GM12878 (cell line): ENCODE results near the gene CCNI. TPM values are rescaled to one million over a fixed set of nuclear protein-coding genes. Genes with fewer than 3 reads are reported as not detected.

Experiments used
- ATAC-seq: fragments of 200-7000 bp; cut with Tn5 transposase; 3 replicates; pipeline ENCODE4 v1.9.1; 2020; ENCODE audit warnings: mild to moderate bottlenecking, moderate library complexity
- BruUV-seq: library from RNA; stranded (reverse); fragments of 400-500 nt; replicated peaks from 2 replicates; lab custom pipeline; 2021; lab: Mats Ljungman, UMichigan
- CTCF ChIA-PET: fragments of 300-600 bp; sonication (Branson Sonifier 250); formaldehyde crosslinking; extraction: SDS; loops from one replicate; lab custom pipeline; 2021; ENCODE audit warnings: inconsistent platforms; lab: Yijun Ruan, JAX
- POLR2A ChIA-PET: fragments of 350-600 bp; formaldehyde crosslinking; extraction: SDS; loops from one replicate; lab custom pipeline; 2021; ENCODE audit warnings: inconsistent platforms; lab: Charles Lee
- RAD21 ChIA-PET: fragments of 300-600 bp; sonication (Branson Sonifier 250); formaldehyde crosslinking; loops from one replicate; lab custom pipeline; 2023; ENCODE audit warnings: antibody characterized with exemption; ENCODE audit not compliant: unreplicated experiment; lab: Charles Lee
- SMC1A ChIA-PET: fragments of 300-600 bp; sonication (Branson Sonifier 250); formaldehyde crosslinking; loops from one replicate; lab custom pipeline; 2023; ENCODE audit not compliant: unreplicated experiment, uncharacterized antibody; lab: Charles Lee
- DNase-seq: peaks from one replicate; pipeline ENCODE4 v3.0.0-alpha.2; 2011; ENCODE audit warnings: low read depth, low spot score
- FAIRE-seq: peaks from 3 replicates; lab custom pipeline; 2011; peaks lifted over from hg19 to GRCh38; lab: Jason Lieb, UNC
- H2AFZ ChIP-seq: 2 replicates; pipeline ENCODE4 v1.6.0; 2011; ENCODE audit warnings: low read depth, low read length, control low read depth; ENCODE audit not compliant: control insufficient read depth
- H3K27ac ChIP-seq: 2 replicates; pipeline ENCODE4 v1.5.1; 2011; ENCODE audit warnings: control low read depth; ENCODE audit not compliant: control insufficient read depth, insufficient read depth
- H3K27me3 ChIP-seq, 2 experiments: replicated peaks in 1 of 2; 2 replicates each; pipeline versions ENCODE4 v1.6.0 to v1.6.1; 2011; ENCODE audit warnings: low read length in 1 of 2; ENCODE audit not compliant: control insufficient read depth in 2 of 2, insufficient read depth in 2 of 2
- H3K36me3 ChIP-seq, 2 experiments: 2 replicates each; pipeline ENCODE4 v1.5.1; 2011; ENCODE audit warnings: low read length in 1 of 2; ENCODE audit not compliant: control insufficient read depth in 2 of 2, insufficient read depth in 2 of 2
- H3K4me1 ChIP-seq: 2 replicates; pipeline ENCODE4 v1.6.1; 2011; ENCODE audit warnings: mild to moderate bottlenecking, low read length, moderate library complexity, mixed read lengths; ENCODE audit not compliant: control insufficient read depth, insufficient read depth
- H3K4me2 ChIP-seq: 2 replicates; pipeline ENCODE4 v1.6.0; 2011; ENCODE audit warnings: control low read depth; ENCODE audit not compliant: control insufficient read depth, insufficient read depth
- H3K4me3 ChIP-seq: fragments of 200-600 bp; sonication (generic); 2 replicates; pipeline ENCODE4 v1.5.1; 2016
- H3K79me2 ChIP-seq: 2 replicates; pipeline ENCODE4 v1.6.0; 2011; ENCODE audit warnings: low read length; ENCODE audit not compliant: control insufficient read depth, insufficient read depth
- H3K9ac ChIP-seq: 2 replicates; pipeline ENCODE4 v1.8.0; 2011; ENCODE audit warnings: low read length, control low read depth, mixed read lengths; ENCODE audit not compliant: control insufficient read depth, insufficient read depth
- H3K9me3 ChIP-seq: replicated peaks from 3 replicates; pipeline ENCODE4 v1.5.1; 2011; ENCODE audit warnings: mild to moderate bottlenecking, low read length; ENCODE audit not compliant: control insufficient read depth, insufficient read depth
- H4K20me1 ChIP-seq: 2 replicates; pipeline ENCODE4 v1.6.0; 2011; ENCODE audit not compliant: control insufficient read depth, insufficient read depth
- BCL11A ChIP-seq: IDR thresholded peaks from 2 replicates; pipeline ENCODE4 v1.6.1; 2011; ENCODE audit warnings: low read depth, low read length
- IRF5 ChIP-seq: fragments of 450-650 bp; IDR thresholded peaks from 2 replicates; pipeline ENCODE4 v1.6.1; 2017; ENCODE audit warnings: borderline replicate concordance
- MYB ChIP-seq: fragments of 150-350 bp; IDR thresholded peaks from 2 replicates; pipeline ENCODE4 v1.6.1; 2014; ENCODE audit warnings: mild to moderate bottlenecking, low read depth, low read length, borderline replicate concordance
- NR2C2 ChIP-seq: IDR thresholded peaks from 2 replicates; pipeline ENCODE4 v1.6.1; 2011; ENCODE audit warnings: borderline replicate concordance, low read depth; ENCODE audit not compliant: control insufficient read depth, insufficient read length
- RBBP5 ChIP-seq: fragments of 200-600 bp; sonication (generic); conservative IDR thresholded peaks from 2 replicates; pipeline ENCODE4 v1.6.1; 2016
- SREBF1 ChIP-seq: IDR thresholded peaks from 2 replicates; pipeline ENCODE4 v1.6.1; 2012; ENCODE audit warnings: mild to moderate bottlenecking, low read length
- ZNF217 ChIP-seq: fragments of 450-650 bp; IDR thresholded peaks from 2 replicates; pipeline ENCODE4 v1.6.1; 2017; ENCODE audit warnings: antibody characterized with exemption, mild to moderate bottlenecking
- WGBS: methylation state at CpG from one replicate; pipeline ENCODE4 v1.1.6; 2016; ENCODE audit warnings: low lambda C conversion rate; ENCODE audit not compliant: insufficient replicate concordance, insufficient coverage; ENCODE audit errors: missing lambda C conversion rate; 5-methylcytosine and 5-hydroxymethylcytosine counted together
- in situ Hi-C: fragments of 300-500 bp; cut with MboI; formaldehyde crosslinking; loops from 9 replicates; pipeline ENCODE4 v1.14.3; 2018; ENCODE audit warnings: mixed read lengths
- intact Hi-C: fragments of 100-400 bp; cut with micrococcal nuclease; formaldehyde crosslinking; loops from one replicate; pipeline ENCODE4 v1.14.2; 2022; ENCODE audit not compliant: unreplicated experiment
- polyA plus RNA-seq, 11 experiments: library from polyadenylated mRNA; depleted of rRNA in 4 of 11; unstranded in 6 of 11; stranded (reverse) in 5 of 11; fragments of >200 nt; fragmentation: Nextera tagmentation in 4 of 11; fragmentation: Illumina TruSeq in 1 of 11; extraction: Ambion mirVana in 4 of 11; extraction: Trizol in 1 of 11; gene quantifications; 1 replicate in 1 of 11; 2 replicates in 10 of 11; pipeline versions ENCODE4 v1.2.1 to v1.2.3, GENCODE V29; 2011 to 2016; ENCODE audit warnings: inconsistent platforms in 2 of 11, missing spikeins in 2 of 11, low read depth in 1 of 11
- total RNA-seq, 4 experiments: library from RNA; depleted of rRNA in 3 of 4; stranded (reverse); fragments of >200 nt in 3 of 4; fragmentation: Illumina TruSeq in 1 of 4; extraction: Trizol in 1 of 4; gene quantifications; 2 replicates each; pipeline versions ENCODE4 v1.2.1 to v1.2.3, GENCODE V29; 2013 to 2021

Gene CCNI
- total and polyA plus RNA-seq, 10 of the 15 experiments (the other 5 are each of a cell fraction or from before 2014, with no cell fraction given), result 70.6 to 178 (median 105) TPM

- H3K4me3 ChIP-seq, result no peak overlapping the region
- no peak overlapping the region for H2AFZ ChIP-seq
- SMC1A ChIA-PET, result no interaction called here
- H3K36me3 ChIP-seq, result peaks cover 12 to 62% of the 10 kb centered on the region in 2 experiments
- WGBS, result 96% methylated on average over 11 of the region's 11 CpGs
- H3K9ac ChIP-seq, result no peak overlapping the region
- no peak overlapping the region for H3K27ac ChIP-seq
- FAIRE-seq (no peak), DNase-seq (no peak), ATAC-seq (no peak)
- CTCF ChIA-PET, result interaction anchor here (1.0 kb wide), 1 partner anchor 511 kb away, joined by 3 read pairs; no protein-coding TSS in a partner anchor
- TF ChIP-seq IRF5 (no peak), RBBP5 (no peak), MYB (no peak), NR2C2 (no peak), SREBF1 (no peak), ZNF217 (no peak), BCL11A (no peak)
- H3K4me2 ChIP-seq, result no peak overlapping the region
- no TSS peak for BruUV-seq
- POLR2A ChIA-PET, result no interaction called here
- H3K27me3 ChIP-seq, result no peaks in the 10 kb centered on the region
- H4K20me1 ChIP-seq, result no peaks in the 10 kb centered on the region
- intact Hi-C loops (no loop called here), in situ Hi-C loops (no loop called here)
- H3K9me3 ChIP-seq, result no peaks in the 10 kb centered on the region
- RAD21 ChIA-PET, result no interaction called here
- peaks cover 6% of the 10 kb centered on the region for H3K4me1 ChIP-seq
- H3K79me2 ChIP-seq, result no peaks in the 10 kb centered on the region
These were observed 51.9 kb downstream of the CCNI start for GRCh38 chr4:77023920-77024319.
